Parathyroid adenoma (tissue), 2 donors: ENCODE measurements around the gene C19orf38.

Source experiments
- H2AFZ ChIP-seq: fragments of 300-600 bp; sonication (generic); one replicate; pipeline ENCODE4 v1.7.0; 2017; ENCODE audit warnings: antibody characterized with exemption, mild to moderate bottlenecking
- H3K27ac ChIP-seq: fragments of 300-600 bp; sonication (generic); one replicate; pipeline ENCODE4 v1.7.0; 2017
- H3K27me3 ChIP-seq: fragments of 300-600 bp; sonication (generic); one replicate; pipeline ENCODE4 v1.7.0; 2017; ENCODE audit warnings: low read length; ENCODE audit not compliant: control insufficient read depth, insufficient read depth
- H3K36me3 ChIP-seq: fragments of 300-600 bp; sonication (generic); one replicate; pipeline ENCODE4 v1.7.0; 2017; ENCODE audit warnings: low read length; ENCODE audit not compliant: control insufficient read depth, insufficient read depth
- H3K4me1 ChIP-seq: fragments of 300-600 bp; sonication (generic); one replicate; pipeline ENCODE4 v1.7.0; 2017; ENCODE audit warnings: control low read depth
- H3K4me2 ChIP-seq: fragments of 300-600 bp; sonication (generic); one replicate; pipeline ENCODE4 v1.7.0; 2017; ENCODE audit warnings: low read length
- H3K4me3 ChIP-seq: fragments of 300-600 bp; sonication (generic); one replicate; pipeline ENCODE4 v1.7.0; 2017; ENCODE audit warnings: low read depth, low read length
- H3K79me2 ChIP-seq: fragments of 300-600 bp; sonication (generic); one replicate; pipeline ENCODE4 v1.7.0; 2017; ENCODE audit warnings: control low read depth
- H3K9ac ChIP-seq: fragments of 300-600 bp; sonication (generic); one replicate; pipeline ENCODE4 v1.7.0; 2017; ENCODE audit warnings: mild to moderate bottlenecking
- H3K9me3 ChIP-seq: fragments of 300-600 bp; sonication (generic); one replicate; pipeline ENCODE4 v1.7.0; 2017; ENCODE audit warnings: low read length; ENCODE audit not compliant: control insufficient read depth
- CTCF ChIP-seq: fragments of 300-600 bp; sonication (generic); IDR thresholded peaks from one replicate; pipeline ENCODE4 v1.7.0; 2017; ENCODE audit warnings: antibody characterized with exemption, mild to moderate bottlenecking
- donor health status: primary hyperparathyroidism.

The C19orf38 gene

GRCh38 chr19:10831987-10832938, 16.0 kb upstream of the C19orf38 start:
- Histone ChIP-seq H3K4me3 (no peak overlapping the region), H2AFZ (no peak overlapping the region), H3K9me3 (no peaks in the 10 kb centered on the region), H3K79me2 (no peaks in the 10 kb centered on the region), H3K27ac (no peak overlapping the region), H3K36me3 (no peaks in the 10 kb centered on the region), H3K27me3 (no peaks in the 10 kb centered on the region), H3K4me1 (no peaks in the 10 kb centered on the region), H3K9ac (no peak overlapping the region), H3K4me2 (no peak overlapping the region)
- TF ChIP-seq CTCF, result no peak

GRCh38 chr19:10832939-10833296, 15.3 kb upstream of the C19orf38 start:
- Histone ChIP-seq H3K4me3 (no peak overlapping the region), H3K4me1 (no peaks in the 10 kb centered on the region), H3K27me3 (no peaks in the 10 kb centered on the region), H3K9ac (no peak overlapping the region), H3K79me2 (no peaks in the 10 kb centered on the region), H3K4me2 (no peak overlapping the region), H3K9me3 (no peaks in the 10 kb centered on the region), H2AFZ (no peak overlapping the region), H3K36me3 (no peaks in the 10 kb centered on the region), H3K27ac (no peak overlapping the region)
- TF ChIP-seq CTCF, result no peak

GRCh38 chr19:10835089-10835753, 13.0 kb upstream of the C19orf38 start:
- Histone ChIP-seq H3K4me1 (no peaks in the 10 kb centered on the region), H3K27ac (peak overlapping the region; percentile 100), H3K9ac (no peak overlapping the region), H3K4me3 (peak overlapping the region; percentile 95), H2AFZ (peak overlapping the region; percentile 62), H3K27me3 (no peaks in the 10 kb centered on the region), H3K36me3 (no peaks in the 10 kb centered on the region), H3K9me3 (no peaks in the 10 kb centered on the region), H3K4me2 (peak overlapping the region; percentile 78), H3K79me2 (no peaks in the 10 kb centered on the region)
- TF ChIP-seq CTCF, result no peak

GRCh38 chr19:10835754-10836478, 12.3 kb upstream of the C19orf38 start, which contains the start of gene TMED1:
TSS of gene TMED1 (minus strand) at chr19:10836212. CDS start at chr19:10836191, 21 bp downstream.
- no peaks in the 10 kb centered on the region for H3K79me2 ChIP-seq
- peak within 1 kb of the TSS; percentile 95 for H3K4me3 ChIP-seq
- H3K27ac ChIP-seq, result peak within 1 kb of the TSS; percentile 100

More at GRCh38 chr19:10835754-10836478, 12.3 kb upstream of the C19orf38 start, which contains the start of gene TMED1:
- TF ChIP-seq CTCF, result peak; percentile 71
- Histone ChIP-seq H3K4me2 (peak within 1 kb of the TSS; percentile 95), H3K9ac (peak within 1 kb of the TSS; percentile 98), H3K9me3 (no peaks in the 10 kb centered on the region), H2AFZ (peak within 1 kb of the TSS; percentile 84), H3K4me1 (no peaks in the 10 kb centered on the region), H3K36me3 (no peaks in the 10 kb centered on the region), H3K27me3 (no peaks in the 10 kb centered on the region)
